Neural cell (in vitro differentiated cells): Measurements from ENCODE around the gene ZNF75A. TPM values are rescaled to one million over a fixed set of nuclear protein-coding genes. Genes with fewer than 3 reads are reported as not detected.

ENCODE experiments used
- H2AFZ ChIP-seq: fragments of 200-600, 300-800 bp; sonication (generic), shearing (Covaris generic); 2 replicates; pipeline ENCODE4 v1.6.0; 2014; ENCODE audit warnings: low read depth, mild to moderate bottlenecking, antibody characterized with exemption, low read length, moderate library complexity
- H3F3A ChIP-seq: fragments of 200-600 bp; shearing (Covaris generic); 2 replicates; pipeline ENCODE4 v1.6.1; 2016; ENCODE audit warnings: mild to moderate bottlenecking, moderate library complexity, mixed read lengths, antibody characterized with exemption, low read length; ENCODE audit not compliant: insufficient read depth, poor library complexity, severe bottlenecking
- H3K27ac ChIP-seq: fragments of 200-600, 300-800 bp; sonication (generic), shearing (Covaris generic); 2 replicates; pipeline ENCODE4 v1.5.1; 2014; ENCODE audit warnings: mild to moderate bottlenecking, low read length, moderate library complexity
- H3K27me3 ChIP-seq: fragments of 300-800, 200-600 bp; sonication (generic), shearing (Covaris generic); 2 replicates; pipeline ENCODE4 v1.6.0; 2014; ENCODE audit warnings: mild to moderate bottlenecking, low read depth, low read length, moderate library complexity; ENCODE audit not compliant: insufficient read depth
- H3K36me3 ChIP-seq: fragments of 300-800, 200-600 bp; sonication (generic), shearing (Covaris generic); 2 replicates; pipeline ENCODE4 v1.5.1; 2014; ENCODE audit warnings: mild to moderate bottlenecking, antibody characterized with exemption, low read length, moderate library complexity; ENCODE audit not compliant: insufficient read depth
- H3K4me2 ChIP-seq: fragments of 300-800, 200-600 bp; sonication (generic), shearing (Covaris generic); 2 replicates; pipeline ENCODE4 v1.6.0; 2014; ENCODE audit warnings: mild to moderate bottlenecking, low read length
- H3K4me3 ChIP-seq: fragments of 300-800, 200-600 bp; sonication (generic), shearing (Covaris generic); 2 replicates; pipeline ENCODE4 v1.5.1; 2014; ENCODE audit warnings: mild to moderate bottlenecking, low read length, moderate library complexity
- H3K79me2 ChIP-seq: fragments of 200-600 bp; shearing (Covaris generic); replicated peaks from 2 replicates; pipeline ENCODE4 v1.6.0; 2014; ENCODE audit warnings: mild to moderate bottlenecking, low read length, moderate library complexity; ENCODE audit not compliant: insufficient read depth
- H3K9ac ChIP-seq: fragments of 300-800, 200-600 bp; sonication (generic), shearing (Covaris generic); 2 replicates; pipeline ENCODE4 v1.6.1; 2016; ENCODE audit warnings: mild to moderate bottlenecking, low read length, mixed read lengths
- H3K9me2 ChIP-seq: fragments of 200-600 bp; shearing (Covaris generic); 2 replicates; pipeline ENCODE4 v1.6.1; 2016; ENCODE audit warnings: mild to moderate bottlenecking, low read length, mixed read lengths; ENCODE audit not compliant: insufficient read depth
- H3K9me3 ChIP-seq: fragments of 200-600, 300-800 bp; sonication (generic), shearing (Covaris generic); 2 replicates; pipeline ENCODE4 v1.6.1; 2016; ENCODE audit warnings: mild to moderate bottlenecking, mixed run types, low read length, moderate library complexity, mixed read lengths
- H4K20me1 ChIP-seq: fragments of 200-600 bp; shearing (Covaris generic); 2 replicates; pipeline ENCODE4 v1.6.1; 2016; ENCODE audit warnings: mild to moderate bottlenecking, mixed run types; ENCODE audit not compliant: insufficient read depth
- EP300 ChIP-seq: fragments of 450-650 bp; conservative IDR thresholded peaks from 2 replicates; pipeline ENCODE4 v1.6.1; 2014; ENCODE audit warnings: antibody characterized with exemption, mild to moderate bottlenecking, moderate library complexity; ENCODE audit not compliant: poor library complexity, severe bottlenecking
- EZH2 ChIP-seq: fragments of 200-600, 300-800 bp; shearing (Covaris generic), sonication (generic); IDR thresholded peaks from 2 replicates; pipeline ENCODE4 v1.6.1; 2014; ENCODE audit warnings: antibody characterized with exemption, low read length, borderline replicate concordance, mild to moderate bottlenecking; ENCODE audit not compliant: insufficient read depth, poor library complexity, severe bottlenecking
- MXI1 ChIP-seq: fragments of 450-650 bp; conservative IDR thresholded peaks from 2 replicates; pipeline ENCODE4 v1.6.1; 2014; ENCODE audit warnings: antibody characterized with exemption, mild to moderate bottlenecking; ENCODE audit not compliant: poor library complexity, severe bottlenecking
- POLR2AphosphoS5 ChIP-seq: IDR thresholded peaks from 2 replicates; pipeline ENCODE4 v1.6.1; 2012
- RAD21 ChIP-seq: fragments of 450-650 bp; conservative IDR thresholded peaks from 2 replicates; pipeline ENCODE4 v1.6.1; 2014; ENCODE audit warnings: antibody characterized with exemption, mild to moderate bottlenecking, moderate library complexity
- SMC3 ChIP-seq: fragments of 450-650 bp; conservative IDR thresholded peaks from 2 replicates; pipeline ENCODE4 v1.6.1; 2014; ENCODE audit warnings: antibody characterized with exemption, mild to moderate bottlenecking, moderate library complexity; ENCODE audit not compliant: poor library complexity
- TAF1 ChIP-seq: IDR thresholded peaks from 2 replicates; pipeline ENCODE4 v1.6.1; 2012; ENCODE audit warnings: low read depth
- polyA plus RNA-seq: library from polyadenylated mRNA; depleted of rRNA; stranded (reverse); fragments of >200 nt; gene quantifications from 2 replicates; pipeline ENCODE4 v1.2.3, GENCODE V29; 2014
- TF ChIP-seq, protein P1 (sequence below): IDR thresholded peaks from 2 replicates; pipeline ENCODE4 v1.6.1; 2012; ENCODE audit warnings: borderline replicate concordance
- TF ChIP-seq, protein P2 (sequence below): fragments of 450-650 bp; IDR thresholded peaks from 2 replicates; pipeline ENCODE4 v1.5.1; 2014; ENCODE audit warnings: antibody characterized with exemption, mild to moderate bottlenecking, moderate library complexity; ENCODE audit not compliant: poor library complexity, severe bottlenecking

The ZNF75A gene
- polyA plus RNA-seq, 1 donor from 2014 or later = 76.0 TPM

DNA sequence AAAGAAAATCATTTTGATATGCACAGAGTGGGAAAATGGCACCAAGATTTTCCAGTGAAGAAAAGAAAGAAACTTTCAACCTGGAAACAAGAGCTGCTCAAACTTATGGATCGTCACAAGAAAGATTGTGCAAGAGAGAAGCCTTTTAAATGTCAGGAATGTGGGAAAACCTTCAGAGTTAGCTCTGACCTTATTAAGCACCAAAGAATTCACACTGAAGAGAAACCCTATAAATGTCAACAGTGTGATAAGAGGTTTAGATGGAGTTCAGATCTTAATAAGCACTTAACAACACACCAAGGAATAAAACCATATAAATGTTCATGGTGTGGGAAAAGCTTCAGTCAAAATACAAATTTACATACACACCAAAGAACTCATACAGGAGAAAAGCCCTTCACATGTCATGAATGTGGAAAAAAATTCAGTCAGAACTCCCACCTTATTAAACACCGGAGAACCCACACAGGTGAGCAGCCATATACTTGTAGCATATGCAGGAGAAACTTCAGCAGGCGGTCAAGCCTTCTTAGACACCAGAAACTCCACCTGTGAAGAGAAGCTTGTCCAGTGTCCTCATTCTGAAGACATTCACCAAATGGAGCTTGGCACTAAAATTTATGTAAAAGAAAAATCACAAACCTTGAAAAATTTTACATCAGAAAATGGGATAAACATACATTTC lies 12.2 kb downstream of the ZNF75A start:
- TF ChIP-seq MXI1 = no peak
- Histone ChIP-seq H3K4me2 (no peak overlapping the region), H3K27me3 (no peaks in the 10 kb centered on the region), H3K4me3 (no peak overlapping the region), H2AFZ (no peak overlapping the region), H3K27ac (no peak overlapping the region), H3K79me2 (no peaks in the 10 kb centered on the region), H3F3A (no peaks in the 10 kb centered on the region), H3K9me3 (peaks cover 27% of the 10 kb centered on the region), H3K9me2 (no peaks in the 10 kb centered on the region), H3K36me3 (peaks cover 45% of the 10 kb centered on the region), H3K9ac (no peak overlapping the region), H4K20me1 (no peaks in the 10 kb centered on the region)

DNA sequence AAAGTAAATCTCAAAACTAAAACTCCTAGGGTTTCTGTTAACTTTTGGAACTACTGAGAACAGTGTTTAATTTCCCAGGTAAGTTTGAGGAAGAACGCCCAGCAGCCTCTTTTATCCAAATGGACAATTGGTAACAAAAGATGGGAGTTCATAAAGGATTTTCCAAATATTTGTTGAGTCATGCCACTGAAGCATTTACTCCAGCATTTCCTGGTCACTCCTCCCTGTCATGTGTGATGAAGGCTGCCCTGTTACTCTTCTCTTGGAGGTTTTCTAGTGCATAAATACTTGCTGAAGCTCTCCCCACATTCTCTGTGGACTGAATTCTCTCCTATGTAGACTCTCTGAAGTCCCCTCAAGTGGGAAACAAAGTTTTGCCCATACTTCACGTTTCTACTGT lies 16.5 kb downstream of the ZNF75A start:
- no peak overlapping the region for H3K4me2 ChIP-seq
- H2AFZ ChIP-seq = no peak overlapping the region
- H3K27ac ChIP-seq = no peak overlapping the region
- no peaks in the 10 kb centered on the region for H4K20me1 ChIP-seq
- H3K79me2 ChIP-seq = no peaks in the 10 kb centered on the region
- H3F3A ChIP-seq = no peaks in the 10 kb centered on the region
- H3K9me3 ChIP-seq = peaks cover 12% of the 10 kb centered on the region
- no peaks in the 10 kb centered on the region for H3K9me2 ChIP-seq
- H3K27me3 ChIP-seq = no peaks in the 10 kb centered on the region
- TF ChIP-seq, protein P1, sequence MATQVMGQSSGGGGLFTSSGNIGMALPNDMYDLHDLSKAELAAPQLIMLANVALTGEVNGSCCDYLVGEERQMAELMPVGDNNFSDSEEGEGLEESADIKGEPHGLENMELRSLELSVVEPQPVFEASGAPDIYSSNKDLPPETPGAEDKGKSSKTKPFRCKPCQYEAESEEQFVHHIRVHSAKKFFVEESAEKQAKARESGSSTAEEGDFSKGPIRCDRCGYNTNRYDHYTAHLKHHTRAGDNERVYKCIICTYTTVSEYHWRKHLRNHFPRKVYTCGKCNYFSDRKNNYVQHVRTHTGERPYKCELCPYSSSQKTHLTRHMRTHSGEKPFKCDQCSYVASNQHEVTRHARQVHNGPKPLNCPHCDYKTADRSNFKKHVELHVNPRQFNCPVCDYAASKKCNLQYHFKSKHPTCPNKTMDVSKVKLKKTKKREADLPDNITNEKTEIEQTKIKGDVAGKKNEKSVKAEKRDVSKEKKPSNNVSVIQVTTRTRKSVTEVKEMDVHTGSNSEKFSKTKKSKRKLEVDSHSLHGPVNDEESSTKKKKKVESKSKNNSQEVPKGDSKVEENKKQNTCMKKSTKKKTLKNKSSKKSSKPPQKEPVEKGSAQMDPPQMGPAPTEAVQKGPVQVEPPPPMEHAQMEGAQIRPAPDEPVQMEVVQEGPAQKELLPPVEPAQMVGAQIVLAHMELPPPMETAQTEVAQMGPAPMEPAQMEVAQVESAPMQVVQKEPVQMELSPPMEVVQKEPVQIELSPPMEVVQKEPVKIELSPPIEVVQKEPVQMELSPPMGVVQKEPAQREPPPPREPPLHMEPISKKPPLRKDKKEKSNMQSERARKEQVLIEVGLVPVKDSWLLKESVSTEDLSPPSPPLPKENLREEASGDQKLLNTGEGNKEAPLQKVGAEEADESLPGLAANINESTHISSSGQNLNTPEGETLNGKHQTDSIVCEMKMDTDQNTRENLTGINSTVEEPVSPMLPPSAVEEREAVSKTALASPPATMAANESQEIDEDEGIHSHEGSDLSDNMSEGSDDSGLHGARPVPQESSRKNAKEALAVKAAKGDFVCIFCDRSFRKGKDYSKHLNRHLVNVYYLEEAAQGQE = no peak
- TF ChIP-seq SMC3 = no peak
- no peak for TF ChIP-seq TAF1
- TF ChIP-seq MXI1 = no peak
- TF ChIP-seq EP300 = no peak
- no peak for TF ChIP-seq POLR2AphosphoS5
- no peak for TF ChIP-seq EZH2
- TF ChIP-seq, protein P2, sequence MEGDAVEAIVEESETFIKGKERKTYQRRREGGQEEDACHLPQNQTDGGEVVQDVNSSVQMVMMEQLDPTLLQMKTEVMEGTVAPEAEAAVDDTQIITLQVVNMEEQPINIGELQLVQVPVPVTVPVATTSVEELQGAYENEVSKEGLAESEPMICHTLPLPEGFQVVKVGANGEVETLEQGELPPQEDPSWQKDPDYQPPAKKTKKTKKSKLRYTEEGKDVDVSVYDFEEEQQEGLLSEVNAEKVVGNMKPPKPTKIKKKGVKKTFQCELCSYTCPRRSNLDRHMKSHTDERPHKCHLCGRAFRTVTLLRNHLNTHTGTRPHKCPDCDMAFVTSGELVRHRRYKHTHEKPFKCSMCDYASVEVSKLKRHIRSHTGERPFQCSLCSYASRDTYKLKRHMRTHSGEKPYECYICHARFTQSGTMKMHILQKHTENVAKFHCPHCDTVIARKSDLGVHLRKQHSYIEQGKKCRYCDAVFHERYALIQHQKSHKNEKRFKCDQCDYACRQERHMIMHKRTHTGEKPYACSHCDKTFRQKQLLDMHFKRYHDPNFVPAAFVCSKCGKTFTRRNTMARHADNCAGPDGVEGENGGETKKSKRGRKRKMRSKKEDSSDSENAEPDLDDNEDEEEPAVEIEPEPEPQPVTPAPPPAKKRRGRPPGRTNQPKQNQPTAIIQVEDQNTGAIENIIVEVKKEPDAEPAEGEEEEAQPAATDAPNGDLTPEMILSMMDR = no peak
- no peak for TF ChIP-seq RAD21
- peaks cover 18% of the 10 kb centered on the region for H3K36me3 ChIP-seq
- no peak overlapping the region for H3K4me3 ChIP-seq
- H3K9ac ChIP-seq = no peak overlapping the region
